HG03442 (cell line): ENCODE measurements around the gene ZNF804A.

Experiments used
- ATAC-seq: cut with Tn5 transposase; IDR thresholded peaks from one replicate; pipeline ENCODE4 v1.9.1; 2021; ENCODE audit warnings: mild to moderate bottlenecking, moderate library complexity; ENCODE audit not compliant: unreplicated experiment

The ZNF804A gene

GRCh38 chr2:184598316-184599053, at the start of gene ZNF804A:
TSS of gene ZNF804A (plus strand) at chr2:184598529. CDS start at chr2:184598960, 431 bp downstream.
- ATAC-seq, result peak; percentile 83

- no peak for ATAC-seq
Measured at GRCh38 chr2:184549153-184549552, 49.2 kb upstream of the ZNF804A start.

- ATAC-seq, result no peak
Measured at GRCh38 chr2:184551626-184552025, 46.7 kb upstream of the ZNF804A start.

- no peak for ATAC-seq
Measured at GRCh38 chr2:184554736-184555135, 43.6 kb upstream of the ZNF804A start.

DNA sequence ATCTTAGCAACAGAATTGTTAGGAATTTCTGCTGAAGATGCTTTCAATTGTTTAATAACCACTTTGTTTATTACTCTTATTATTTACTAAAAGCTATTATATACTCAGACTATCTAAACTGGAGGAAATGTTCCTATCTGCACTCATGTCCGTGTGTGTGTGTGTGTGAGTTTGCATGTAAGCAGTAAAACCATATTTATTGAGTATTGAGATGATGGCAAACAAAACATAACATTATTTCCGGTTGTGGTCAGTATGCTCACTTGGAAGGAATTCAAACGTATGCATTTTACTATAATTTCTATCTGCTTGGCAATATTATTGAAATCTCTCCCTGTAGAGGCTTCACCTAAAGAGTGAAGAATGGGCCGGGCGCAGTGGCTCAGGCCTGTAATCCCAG, 43.0 kb upstream of the ZNF804A start:
- ATAC-seq, result no peak

DNA sequence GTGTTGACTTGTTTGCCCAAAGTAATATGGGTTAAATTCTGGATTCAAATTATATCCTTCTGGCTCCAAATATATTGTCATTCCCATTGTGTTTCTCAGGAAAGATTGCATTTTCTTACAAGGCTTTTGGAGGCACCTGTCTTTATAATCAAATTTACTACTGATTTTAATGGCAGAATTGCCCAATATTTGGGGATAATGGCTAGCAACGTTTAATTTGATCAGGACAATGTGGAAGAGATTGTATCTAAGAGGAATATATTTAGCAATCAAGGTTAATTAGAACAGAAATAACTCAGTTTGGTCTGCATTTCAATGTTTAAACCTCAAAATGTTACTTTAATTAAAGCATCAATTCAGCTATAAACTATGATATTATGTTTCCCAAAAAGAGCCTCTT, 41.7 kb upstream of the ZNF804A start:
- no peak for ATAC-seq

DNA sequence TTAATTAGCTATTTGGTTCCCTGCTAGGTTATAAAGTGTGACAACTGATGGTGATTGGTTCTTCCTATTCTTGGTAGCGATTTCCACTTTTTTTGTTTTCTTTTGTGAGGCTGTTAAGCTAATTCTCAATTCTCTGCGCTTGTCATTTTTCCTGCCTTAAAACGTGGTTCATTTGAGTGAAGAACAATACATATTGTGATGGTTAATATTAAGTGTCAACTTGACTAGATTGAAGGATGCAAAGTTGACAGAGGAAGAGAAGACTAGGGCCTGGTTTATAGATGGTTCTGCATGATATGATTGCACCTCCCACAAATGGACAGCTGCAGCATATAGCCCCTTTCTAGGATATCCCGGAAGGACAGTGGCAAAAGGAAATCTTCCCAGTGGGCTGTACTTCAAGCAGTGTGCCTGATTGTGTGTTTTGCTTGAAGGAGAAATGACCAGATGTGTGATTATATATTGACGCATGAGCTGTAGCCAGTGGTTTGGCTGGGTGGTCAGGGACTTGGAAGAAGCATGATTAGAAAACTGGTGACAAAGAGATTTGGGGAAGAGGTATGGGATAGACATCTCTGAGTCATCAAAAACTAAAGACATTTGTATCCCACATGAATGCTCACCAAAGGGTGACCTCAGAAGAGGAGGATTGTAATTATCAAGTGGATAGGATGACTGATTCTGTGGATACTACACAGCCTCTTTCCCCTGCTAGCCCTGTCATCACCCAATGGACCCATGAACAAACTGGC, 39.4 kb upstream of the ZNF804A start:
- ATAC-seq, result no peak

GRCh38 chr2:184560603-184561002, 37.7 kb upstream of the ZNF804A start:
- ATAC-seq, result no peak

DNA sequence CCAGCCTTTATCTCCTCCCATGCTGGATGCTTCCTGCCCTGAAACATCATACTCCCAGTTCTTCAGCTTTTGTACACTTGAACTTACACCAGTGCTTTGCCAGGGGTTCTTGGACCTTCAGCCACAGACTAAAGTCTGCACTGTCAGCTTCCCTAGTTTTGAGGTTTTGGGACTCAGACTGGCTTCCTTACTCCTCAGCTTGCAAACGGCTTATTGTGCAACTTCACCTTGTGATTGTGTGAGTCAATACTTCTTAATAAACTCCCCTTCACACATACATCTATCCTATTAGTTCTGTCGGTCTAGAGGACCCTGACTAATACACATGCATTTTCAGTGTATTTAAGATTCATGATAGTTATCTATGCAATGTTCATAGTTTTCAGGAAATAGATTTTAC, 35.8 kb upstream of the ZNF804A start:
- ATAC-seq, result no peak

GRCh38 chr2:184564092-184564491, 34.2 kb upstream of the ZNF804A start:
- no peak for ATAC-seq

DNA sequence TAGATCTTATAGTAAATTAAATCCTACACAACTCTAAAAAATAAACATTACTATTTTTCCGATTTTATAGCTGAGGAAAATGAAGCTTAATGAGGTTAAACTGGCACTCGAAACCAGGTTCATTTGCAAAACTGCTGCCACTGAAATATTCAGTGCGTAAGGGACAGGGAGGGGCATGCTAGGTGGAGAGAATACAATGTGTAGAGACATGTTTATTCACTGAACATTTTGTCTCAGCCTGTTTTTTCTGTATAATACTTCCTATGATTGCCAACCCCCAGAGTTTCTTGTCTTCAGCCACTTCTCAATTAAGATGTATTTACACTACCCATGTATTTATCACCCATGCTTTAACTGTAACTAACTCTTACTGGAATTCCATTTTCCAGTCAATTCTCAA, 31.6 kb upstream of the ZNF804A start:
- ATAC-seq, result no peak

GRCh38 chr2:184577056-184577455, 21.3 kb upstream of the ZNF804A start:
- ATAC-seq, result no peak

GRCh38 chr2:184577743-184578142, 20.6 kb upstream of the ZNF804A start:
- no peak for ATAC-seq

DNA sequence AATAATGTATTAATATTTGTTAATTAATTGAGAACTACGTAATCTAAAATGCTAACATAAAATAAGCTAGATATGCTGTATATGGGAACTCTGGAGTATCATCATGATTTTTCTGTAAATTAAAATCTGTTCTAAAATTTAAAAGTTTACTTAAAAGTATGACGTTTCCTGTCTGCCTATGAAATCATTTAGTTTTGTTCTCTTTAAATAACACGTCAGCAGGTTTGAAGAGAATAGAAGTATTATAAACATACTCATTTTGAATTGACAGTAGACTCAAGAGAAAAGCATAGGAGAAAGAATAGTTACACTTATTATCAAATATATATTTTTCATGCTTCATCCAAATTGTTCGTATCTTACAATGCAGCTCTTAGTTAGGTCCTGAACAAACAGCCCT, 19.1 kb upstream of the ZNF804A start:
- no peak for ATAC-seq

DNA sequence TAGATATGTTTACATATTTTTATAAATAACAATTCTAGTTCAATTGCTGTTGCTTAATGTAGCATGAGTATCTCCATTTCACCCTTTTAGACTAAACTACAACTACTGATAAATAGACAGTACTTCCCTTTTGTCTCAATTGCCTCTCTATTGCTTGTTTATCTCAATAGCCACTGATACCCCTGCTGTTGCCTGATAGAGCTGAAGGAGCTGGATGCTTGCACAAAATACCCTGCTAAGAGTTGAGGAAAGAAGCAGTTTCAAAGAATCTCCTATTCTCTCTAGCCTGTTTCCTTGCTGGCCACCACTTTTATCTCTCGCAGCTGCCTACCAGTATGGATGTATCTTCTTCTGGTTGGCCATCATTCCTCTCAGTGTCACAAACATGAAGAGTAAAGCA, 16.9 kb upstream of the ZNF804A start:
- no peak for ATAC-seq

DNA sequence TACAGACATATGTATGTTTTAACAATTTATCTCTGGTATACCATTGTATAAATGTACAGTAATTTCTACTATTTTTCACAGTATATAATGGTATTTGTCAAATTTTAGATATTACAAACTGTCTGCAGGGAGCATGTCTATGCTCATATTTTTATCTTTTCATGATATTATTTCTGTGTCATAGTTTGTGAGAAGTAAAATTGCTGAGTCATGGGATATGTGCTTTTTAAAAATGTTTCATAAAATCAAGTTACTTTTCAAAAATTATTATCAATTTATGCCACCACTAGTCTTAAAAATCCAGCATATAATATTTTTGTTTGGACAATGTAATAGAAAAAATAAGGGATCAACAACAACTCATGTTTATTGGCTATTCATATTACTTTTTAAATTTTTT, 9.1 kb upstream of the ZNF804A start:
- no peak for ATAC-seq

DNA sequence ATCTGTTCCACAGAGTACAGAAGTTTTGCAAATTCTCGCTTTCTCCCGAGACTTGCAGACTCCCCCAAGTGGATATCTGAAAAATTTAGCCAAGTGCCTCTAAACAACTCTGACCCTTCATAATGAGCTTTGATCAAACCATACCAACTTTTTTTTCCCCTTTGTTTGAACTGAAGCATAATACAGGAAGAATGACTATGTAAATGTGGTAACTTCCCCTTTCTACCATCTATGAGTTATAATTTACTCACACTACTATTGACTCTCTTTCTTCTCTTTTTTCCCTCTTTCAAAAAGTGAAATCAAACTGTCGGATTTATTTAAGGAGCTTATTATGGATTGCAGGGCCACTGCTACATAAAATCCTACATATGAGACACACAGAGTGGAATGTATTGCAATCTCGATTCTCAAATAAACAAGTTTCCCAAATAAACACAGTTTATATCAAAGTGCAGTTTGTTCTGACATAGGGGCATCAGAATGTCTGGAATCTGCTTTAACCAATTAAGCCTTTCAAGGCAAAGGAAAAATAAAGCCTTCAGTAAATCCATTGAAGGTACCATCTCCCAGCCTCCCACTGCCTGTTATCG, 1.4 kb upstream of the ZNF804A start:
- peak; percentile 22 for ATAC-seq

DNA sequence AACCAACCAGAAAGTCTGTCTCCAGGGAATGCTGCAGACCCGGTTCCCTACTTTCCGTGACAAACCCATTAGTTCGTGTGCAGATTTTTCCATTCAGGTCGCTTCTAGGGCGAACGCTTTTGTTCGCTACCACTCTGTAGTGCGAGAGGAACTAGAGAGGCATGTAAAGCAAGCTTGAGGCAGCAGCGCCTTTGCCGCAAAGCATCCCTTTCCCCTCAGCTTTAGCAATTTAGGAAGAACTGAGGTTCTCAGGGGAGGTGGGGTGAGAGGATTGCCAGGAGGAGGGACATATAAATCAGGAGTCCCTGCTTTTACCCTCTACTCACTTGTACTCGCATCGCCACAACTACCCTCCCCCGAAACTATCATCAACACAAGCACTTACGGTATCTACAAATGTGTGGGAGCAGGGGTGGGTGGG, 748 bp upstream of the ZNF804A start:
- ATAC-seq, result no peak

DNA sequence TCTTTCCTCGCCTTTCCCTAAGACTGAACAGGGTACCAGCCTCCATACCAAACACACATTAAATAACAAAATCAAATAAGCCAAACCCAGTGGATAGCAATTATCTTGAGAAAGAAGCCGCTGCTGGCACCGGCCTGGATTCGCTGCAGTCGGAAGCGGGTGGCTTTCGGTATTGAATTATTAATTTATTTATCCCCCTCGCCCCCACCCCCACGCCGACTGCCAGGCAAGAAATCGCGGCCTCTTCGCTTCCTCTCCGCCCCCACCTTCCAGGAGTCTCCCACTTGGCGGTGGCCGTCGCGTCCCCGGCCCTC, 370 bp upstream of the ZNF804A start:
- no peak for ATAC-seq

DNA sequence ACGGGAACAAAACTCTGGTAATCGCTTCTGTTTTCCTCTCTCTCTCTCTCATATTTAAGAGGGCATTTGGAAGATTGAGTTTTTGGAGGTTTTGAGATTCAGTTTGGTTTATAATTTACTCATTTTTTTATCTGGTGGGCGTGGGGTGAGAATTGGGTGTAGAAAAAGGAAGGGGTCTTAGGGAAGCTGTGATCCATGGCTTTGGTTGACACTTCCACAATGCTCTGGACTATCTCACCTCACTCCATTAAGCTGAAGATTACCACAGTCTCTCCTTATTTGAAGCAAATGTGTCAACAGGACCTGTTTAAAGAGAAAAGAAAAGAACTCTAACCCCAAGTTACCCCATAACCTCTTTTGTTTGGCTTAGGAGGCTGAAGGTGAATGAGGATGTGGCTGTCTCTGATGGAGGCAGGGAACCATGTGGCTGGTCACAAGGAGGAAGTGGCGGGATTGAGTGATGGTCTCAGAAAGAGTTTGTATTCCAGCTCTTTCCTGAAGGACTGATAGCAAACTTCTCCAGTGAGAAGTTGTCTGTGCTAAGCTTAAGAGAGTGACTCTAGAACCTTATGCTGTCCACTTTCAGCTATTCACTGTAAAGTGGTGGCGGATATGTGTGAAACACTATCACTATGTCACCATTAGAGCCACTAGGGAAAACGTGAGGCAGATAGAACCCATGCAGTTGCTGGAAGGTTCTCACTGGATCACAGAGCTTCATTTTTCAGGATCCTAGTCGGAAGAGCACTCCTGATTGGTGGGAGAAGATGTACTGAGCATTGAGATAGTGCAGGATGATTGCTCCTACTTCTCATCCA, 934 bp downstream of the ZNF804A start:
- no peak for ATAC-seq

DNA sequence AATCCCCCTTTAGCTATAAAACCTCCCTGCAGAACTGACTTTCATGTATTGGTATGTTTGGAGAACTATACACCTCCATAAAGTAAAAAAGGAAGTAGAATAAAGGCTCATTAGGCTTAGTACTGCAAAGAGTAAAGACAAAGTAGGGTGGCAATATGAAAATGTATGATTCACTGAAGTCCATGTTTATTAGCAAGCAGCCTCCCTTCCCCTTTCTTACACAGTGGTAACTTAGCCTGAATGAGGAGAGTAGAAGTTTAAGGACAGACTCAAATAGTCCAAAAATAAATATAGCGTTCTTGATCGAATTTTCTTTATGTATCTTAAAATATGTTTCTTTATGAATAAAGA, 1.5 kb downstream of the ZNF804A start:
- no peak for ATAC-seq
